ENCODE results near the gene CNIH3. TPM values are rescaled to one million over a fixed set of nuclear protein-coding genes. Genes with fewer than 3 reads are reported as not detected.
"Not testable (repeated sequence)": the region's sequence is repeated elsewhere in the genome, so short reads cannot be mapped to it uniquely, and the experiment has no call there.

Gene CNIH3
- total and polyA plus RNA-seq, 2 of the 4 experiments (the other 2 are of a cell fraction) = 2.0 to 2.9 TPM

GRCh38 chr1:224566492-224566891, 49.6 kb upstream of the CNIH3 start:
- ATAC-seq (ENCODE audit: low read depth); POLR2A ChIA-PET (ENCODE audit: unreplicated experiment); H2BK15ac ChIP-seq (ENCODE audit: low read depth, low read length); H3K14ac ChIP-seq (replicated peaks; ENCODE audit: low read depth, low read length); H2AK9ac ChIP-seq (replicated peaks; ENCODE audit: low read depth, low read length, poor library complexity); dilution Hi-C loops (cut with HindIII; ENCODE audit: low sequenced_read_pairs, unreplicated experiment); H4K5ac ChIP-seq (ENCODE audit: low read depth, low read length); H4K91ac ChIP-seq (ENCODE audit: insufficient read depth, low read depth, low read length); H2BK120ac ChIP-seq (ENCODE audit: low read depth, low read length); BruUV-seq (replicated peaks); H3K9ac ChIP-seq (ENCODE audit: low read depth, low read length); H3K79me1 ChIP-seq (ENCODE audit: low read depth in 1 of 2, low read length in 2 of 2); H3K9me3 ChIP-seq (ENCODE audit: control insufficient read depth, insufficient read depth, low read length); H2BK20ac ChIP-seq (ENCODE audit: low read depth, low read length); H3K27me3 ChIP-seq (ENCODE audit: control insufficient read depth, insufficient read depth, low read length); H2BK5ac ChIP-seq (ENCODE audit: low read depth, low read length, poor library complexity, severe bottlenecking); H4K8ac ChIP-seq (ENCODE audit: low read depth in 2 of 2, low read length in 2 of 2); H3K4me3 ChIP-seq (ENCODE audit: insufficient read depth, low read depth, low read length); H3K27ac ChIP-seq (ENCODE audit: insufficient read depth, low read length); in situ Hi-C loops (cut with MboI; ENCODE audit: low sequenced_read_pairs); intact Hi-C loops (cut with micrococcal nuclease); H3K36me3 ChIP-seq (ENCODE audit: control insufficient read depth, insufficient read depth, low read length); H4K20me1 ChIP-seq (ENCODE audit: insufficient read depth, low read length); H3K18ac ChIP-seq (ENCODE audit: low read depth, low read length); CTCF ChIA-PET; H3K4ac ChIP-seq (ENCODE audit: low read depth, low read length); H2AFZ ChIP-seq (replicated peaks; ENCODE audit: low read length, poor library complexity); H3K23ac ChIP-seq (ENCODE audit: low read depth, low read length); H2AK5ac ChIP-seq (ENCODE audit: low read depth, low read length); H3K56ac ChIP-seq (ENCODE audit: extremely low read depth, insufficient read depth, low read length); H3K4me2 ChIP-seq (ENCODE audit: low read depth, low read length); DNase-seq: not testable (repeated sequence)
- Histone ChIP-seq H3K4me1 (ENCODE audit: control insufficient read depth, insufficient read depth, low read length) (peaks cover 19% of the 10 kb centered on the region), H3K9me1 (ENCODE audit: insufficient read depth, low read length) (peaks cover 17% of the 10 kb centered on the region)
- WGBS, 2 experiments (ENCODE audit: extremely low coverage in 2 of 2, insufficient read length in 1 of 2) = no CpG with 5 or more reads among the region's 1 CpG

All from IMR-90 (cell line).